Stimulated activated naive CD4-positive, alpha-beta T cell (primary cell): Measurements from ENCODE around the gene ITGA8.
"Not testable (repeated sequence)": the region's sequence is repeated elsewhere in the genome, so short reads cannot be mapped to it uniquely, and the experiment has no call there.

ENCODE experiments used
- DNase-seq, 6 experiments: peaks; one replicate each; lab custom pipeline; 2025; lab: John Stamatoyannopoulos, UW

ITGA8 gene

DNA sequence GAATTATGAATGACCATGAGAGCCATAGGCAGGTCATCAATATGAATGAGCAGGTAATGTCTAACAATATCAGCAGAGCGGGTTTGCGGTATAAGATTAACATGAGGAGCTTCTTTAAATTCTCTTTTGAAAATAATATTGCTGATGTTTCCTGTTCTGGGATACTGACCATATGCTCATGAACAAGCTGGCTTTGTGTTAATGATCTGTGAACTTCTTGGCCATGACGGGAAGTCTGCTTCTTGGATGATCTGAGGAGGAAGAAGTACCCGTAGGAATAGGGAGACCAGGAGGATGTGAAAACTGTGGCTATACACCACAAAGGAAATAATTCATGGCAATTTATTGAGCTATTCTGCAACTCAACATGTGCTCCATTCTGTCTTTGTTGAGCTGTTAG is 38.6 kb downstream of the ITGA8 start:
- no peak for DNase-seq

DNA sequence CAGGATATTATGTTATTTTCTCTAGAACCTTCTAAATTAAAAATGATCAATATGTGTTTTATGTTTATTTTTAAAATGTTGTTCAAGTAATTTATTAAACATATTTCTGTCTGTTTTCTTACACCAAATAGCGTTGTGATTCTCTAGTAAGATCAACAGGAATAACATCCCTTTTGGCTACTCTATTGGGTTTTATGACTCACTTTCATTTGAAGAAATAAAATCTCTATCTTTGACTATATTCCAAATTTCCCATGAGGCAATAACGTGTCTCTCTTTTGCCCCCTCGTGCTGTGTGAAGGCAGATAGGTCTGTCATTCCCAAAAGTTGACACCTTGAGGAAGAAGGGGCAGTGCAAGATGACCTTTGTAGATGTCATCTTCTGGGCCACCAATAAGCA is 40.9 kb downstream of the ITGA8 start:
- DNase-seq, result no peak

DNA sequence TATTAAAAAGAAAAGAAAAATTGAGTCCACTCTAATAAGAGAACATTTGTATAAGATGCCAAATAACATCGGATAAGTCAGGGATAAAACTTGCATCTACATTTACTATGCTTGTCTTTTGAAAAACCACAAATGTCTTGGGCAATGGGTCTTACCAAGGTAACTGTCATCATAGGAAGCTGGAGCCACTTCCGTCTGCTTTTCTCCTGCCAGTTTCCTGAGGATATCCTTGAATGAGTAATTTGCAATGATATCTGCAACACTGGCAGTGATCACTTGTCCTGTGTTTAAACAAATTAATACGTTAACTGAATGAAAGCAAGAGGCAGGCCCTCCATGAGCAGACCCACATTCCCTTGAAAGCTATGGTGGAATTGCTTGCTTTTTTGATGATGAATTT is 47.3 kb downstream of the ITGA8 start:
- DNase-seq, result no peak

DNA sequence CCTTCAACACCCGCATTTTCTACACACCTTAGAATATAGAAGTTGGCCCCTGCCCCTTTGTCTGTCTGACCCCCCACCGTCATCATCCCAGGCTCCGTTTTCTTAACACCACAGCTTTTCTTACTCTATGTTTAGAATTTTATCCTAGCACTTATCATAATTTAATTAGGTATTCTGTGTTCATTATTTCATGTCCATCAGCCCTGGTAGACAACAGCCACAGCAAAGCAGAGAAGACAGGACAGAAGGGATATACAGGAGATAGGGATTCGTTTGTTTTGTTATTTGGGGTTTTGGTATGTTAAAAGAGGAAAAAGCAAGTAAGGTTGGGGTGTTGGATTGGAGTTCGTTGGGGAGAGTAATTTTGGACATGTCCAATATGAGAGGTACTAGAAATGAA is 48.8 kb downstream of the ITGA8 start:
- DNase-seq, result no peak

DNA sequence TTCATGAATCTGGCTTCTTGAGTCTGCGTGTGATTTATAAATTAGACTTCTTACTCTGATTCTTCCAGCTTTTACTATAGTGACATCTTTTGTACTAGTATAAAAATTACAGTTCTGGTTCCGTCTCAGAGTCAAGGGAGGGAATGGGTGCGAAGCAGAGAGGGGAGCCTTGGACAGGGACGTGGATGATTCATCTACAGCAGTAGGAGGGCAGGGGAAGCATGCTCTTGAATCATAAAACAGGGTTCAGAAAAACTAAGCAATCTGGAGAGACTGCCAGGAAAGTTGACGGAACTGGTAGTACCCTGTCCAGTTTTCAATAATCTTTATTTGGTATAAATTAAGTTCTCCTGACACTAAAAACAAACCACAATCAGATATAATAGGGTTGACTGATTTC is 58.1 kb downstream of the ITGA8 start:
- no peak for DNase-seq

DNA sequence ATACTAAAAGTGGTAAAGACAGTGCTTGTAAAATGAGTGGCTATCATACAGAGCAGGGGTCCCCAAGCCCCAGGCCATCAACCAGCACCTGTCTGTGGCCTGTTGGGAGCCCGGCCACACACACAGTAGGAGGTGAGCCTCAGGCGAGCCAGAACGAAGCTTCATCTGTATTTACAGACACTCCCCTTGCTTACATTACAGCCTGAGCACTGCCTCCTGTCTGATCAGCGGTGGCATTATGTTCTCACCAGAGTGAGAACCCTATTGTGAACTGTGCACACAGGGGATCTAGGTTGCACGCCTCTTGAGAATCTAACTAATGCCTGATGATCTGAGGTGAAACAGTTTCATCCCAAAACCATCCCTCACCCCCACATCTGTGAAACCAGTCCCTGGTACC is 58.7 kb downstream of the ITGA8 start:
- DNase-seq, result no peak

DNA sequence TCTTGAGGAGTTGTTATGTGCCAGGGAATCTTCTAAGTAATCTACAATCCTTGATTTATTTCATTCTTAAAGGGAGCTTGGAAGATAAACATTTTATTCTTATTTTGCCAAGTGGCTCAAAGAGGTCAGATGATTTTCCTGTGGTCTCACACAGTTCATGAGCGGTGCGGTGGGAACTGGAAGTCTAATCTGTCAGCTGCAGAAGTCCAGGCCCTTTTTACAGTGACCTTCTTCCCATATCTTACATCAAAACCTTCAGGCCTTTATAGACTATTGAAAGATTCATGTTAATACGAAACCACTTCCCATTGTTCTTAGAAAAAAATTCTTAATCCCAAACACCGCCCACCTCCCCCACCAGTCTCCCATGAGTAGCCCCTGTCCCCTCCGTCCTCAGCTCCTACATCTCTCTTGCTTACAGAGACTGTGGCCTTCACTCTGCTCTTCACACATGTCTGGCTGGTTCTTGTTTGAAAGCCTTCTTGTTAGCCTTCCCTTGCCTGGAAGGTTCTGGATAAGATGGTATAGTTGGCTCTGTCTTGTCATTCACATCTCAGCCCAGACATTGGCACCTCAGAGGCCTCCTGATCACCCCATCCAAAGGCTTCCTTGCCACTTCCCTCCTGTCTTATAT is 61.5 kb downstream of the ITGA8 start:
- DNase-seq, result no peak

DNA sequence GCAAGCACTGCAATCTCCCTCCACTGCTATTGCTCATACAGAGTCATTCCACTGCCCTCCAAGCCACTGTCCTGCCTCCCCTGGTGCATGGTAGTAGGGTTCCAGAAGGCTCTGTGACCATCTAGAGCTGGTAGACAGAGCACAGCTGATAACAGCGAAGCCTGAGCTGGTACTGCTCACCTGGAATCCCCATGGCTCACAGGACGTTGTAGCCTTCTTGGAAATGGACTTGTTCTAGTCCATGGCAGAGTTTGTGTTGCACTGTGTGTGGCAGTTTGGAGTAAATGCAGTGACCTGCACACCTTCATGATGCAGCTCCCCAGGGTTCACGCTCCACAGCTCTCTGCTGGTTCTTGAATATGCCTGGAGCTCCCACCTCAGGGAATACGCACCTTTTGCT is 67.0 kb downstream of the ITGA8 start:
- DNase-seq, result no peak

DNA sequence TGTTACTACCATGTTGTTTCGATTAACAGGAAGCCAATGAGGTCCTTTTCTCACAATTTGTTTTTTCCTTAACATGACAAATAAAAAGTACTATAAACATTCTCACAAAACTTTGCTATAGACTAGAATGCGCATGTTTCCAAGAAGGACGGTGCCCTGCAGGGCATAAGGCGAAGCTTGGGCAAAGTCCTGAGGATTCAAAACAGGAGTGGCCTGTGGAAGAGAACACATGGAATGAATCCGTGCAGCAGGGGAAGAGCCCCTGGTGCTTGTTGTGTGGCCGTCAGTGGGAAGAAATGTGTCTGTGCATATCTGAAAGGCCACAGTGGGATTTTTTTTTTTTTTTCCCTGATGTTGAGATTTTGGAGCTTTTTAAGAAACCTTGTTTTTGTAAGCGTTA is 67.6 kb downstream of the ITGA8 start:
- no peak for DNase-seq

DNA sequence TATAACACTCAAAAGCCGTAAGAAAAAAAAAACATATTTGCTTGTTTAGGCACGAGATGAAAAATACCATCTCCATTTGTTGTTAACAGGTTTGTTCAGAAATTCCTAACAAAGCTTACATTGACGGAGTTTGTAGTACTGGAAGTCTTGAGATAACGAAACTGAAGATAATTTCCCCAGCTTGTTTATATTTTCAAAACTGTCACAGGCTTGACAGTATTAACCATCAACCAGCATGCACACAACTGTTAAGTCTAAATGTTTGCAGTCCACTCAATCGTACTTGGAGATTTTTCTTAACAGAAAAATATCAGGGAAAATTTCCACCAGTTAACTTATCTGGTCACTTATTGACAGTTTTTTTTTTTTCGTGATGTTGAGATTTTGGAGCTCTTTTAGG is 68.5 kb downstream of the ITGA8 start:
- no peak for DNase-seq

DNA sequence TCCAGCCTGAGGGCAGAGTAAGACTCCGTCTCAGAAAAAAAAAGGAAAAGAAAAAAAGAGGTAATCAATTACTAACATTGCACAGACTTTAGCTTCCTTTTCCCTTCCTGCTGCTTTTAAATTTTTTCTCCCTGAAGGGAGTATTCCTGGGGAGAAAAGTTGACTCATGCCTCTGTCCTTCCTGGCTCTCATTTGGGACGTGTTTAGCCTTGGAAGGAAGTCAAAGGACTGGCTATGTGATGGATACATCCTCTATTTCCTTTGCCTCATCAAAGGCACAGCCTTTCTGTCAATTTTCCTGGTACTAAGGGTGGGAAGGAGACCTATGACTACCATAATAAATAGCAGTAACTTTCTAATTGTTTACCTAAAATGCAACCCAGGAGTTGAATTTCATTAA is 77.6 kb downstream of the ITGA8 start:
- DNase-seq, result no peak

DNA sequence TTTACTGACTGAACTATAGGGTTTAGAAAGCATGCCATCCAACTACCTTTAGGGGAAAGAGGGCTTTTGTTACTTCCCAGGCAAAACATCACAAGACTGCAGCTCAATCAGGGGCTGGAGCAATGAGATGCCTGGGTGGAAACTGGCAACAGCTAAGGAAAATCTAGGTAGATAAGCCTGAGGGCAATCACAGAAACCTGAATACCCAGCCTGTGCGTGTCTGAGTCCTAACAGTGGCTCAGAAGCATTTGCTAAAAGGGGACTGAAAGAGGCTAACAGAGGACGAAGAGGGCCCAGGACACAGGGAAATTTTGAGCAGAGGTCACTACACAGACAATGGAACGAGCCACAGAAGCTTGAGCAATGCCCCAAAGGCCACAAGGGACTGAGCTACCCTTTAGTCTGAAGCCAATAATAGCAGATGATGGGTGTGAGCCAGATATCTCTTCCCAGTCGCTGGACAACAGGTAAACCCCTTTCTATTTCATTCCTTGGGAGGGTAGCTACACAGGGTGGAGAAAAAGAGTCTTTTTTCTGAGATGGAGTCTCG is 79.1 kb downstream of the ITGA8 start:
- DNase-seq, result no peak

DNA sequence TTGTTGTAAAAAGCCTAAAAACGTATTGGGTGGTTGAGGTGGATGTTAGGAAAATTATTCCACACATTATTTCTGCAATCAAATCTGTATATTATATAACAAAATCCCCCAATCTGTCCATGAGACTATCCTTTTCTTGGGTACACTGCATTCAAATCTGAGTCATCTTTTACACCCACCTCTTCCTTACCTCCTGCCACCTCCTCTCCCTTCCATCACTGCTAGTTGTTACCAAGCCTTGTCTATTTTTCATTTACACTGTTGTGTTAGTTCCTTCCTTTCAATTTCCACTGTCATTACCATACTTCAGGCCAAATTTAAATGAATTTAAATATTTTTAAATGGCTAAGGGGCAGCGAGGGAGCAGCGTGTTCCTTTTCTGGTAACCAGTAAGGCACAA is 83.3 kb downstream of the ITGA8 start:
- no peak for DNase-seq

DNA sequence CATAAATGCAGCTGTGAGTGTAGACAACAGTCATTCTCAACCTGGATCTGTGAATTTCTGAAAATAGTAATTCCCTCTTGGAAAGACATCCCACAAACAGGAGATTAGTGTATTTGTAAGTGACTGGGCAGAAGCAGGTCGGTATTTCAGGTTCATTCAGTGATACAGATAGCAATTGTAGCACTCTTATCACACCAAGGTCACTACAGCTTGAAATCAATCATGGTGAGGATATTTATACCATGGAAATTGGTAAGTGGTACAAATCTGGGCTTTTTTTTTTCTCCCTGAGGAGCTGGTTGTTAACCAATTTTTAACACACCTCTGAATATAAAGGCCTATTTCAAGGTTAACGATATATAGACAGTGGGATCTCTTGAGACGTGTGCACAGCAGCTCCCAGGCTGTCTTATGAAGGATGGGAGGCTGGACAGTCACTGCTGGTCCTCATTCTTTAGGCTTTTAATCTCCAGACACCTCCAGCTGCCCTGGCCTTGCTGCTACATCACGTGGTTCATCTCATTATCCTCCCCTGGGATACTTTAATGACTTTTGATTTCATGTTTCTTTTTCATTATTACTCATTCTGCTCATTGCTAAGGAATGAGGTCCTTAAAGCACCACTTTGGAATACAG is 87.1 kb downstream of the ITGA8 start:
- DNase-seq, result no peak

DNA sequence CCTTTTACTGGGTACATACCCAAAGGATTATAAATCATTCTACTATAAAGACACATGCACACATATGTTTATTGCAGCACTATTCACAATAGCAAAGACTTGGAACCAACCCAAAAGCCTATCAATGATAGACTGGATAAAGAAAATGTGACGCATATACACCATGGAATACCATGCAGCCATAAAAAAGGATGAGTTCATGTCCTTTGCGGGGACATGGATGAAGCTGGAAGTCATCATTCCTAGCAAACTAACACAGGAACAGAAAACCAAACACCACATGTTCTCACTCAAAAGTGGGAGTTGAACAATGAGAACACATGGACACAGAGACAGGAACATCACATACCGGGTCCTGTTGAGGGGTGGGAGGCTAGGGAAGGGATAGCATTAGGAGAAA is 88.5 kb downstream of the ITGA8 start:
- DNase-seq, result not testable (repeated sequence)

DNA sequence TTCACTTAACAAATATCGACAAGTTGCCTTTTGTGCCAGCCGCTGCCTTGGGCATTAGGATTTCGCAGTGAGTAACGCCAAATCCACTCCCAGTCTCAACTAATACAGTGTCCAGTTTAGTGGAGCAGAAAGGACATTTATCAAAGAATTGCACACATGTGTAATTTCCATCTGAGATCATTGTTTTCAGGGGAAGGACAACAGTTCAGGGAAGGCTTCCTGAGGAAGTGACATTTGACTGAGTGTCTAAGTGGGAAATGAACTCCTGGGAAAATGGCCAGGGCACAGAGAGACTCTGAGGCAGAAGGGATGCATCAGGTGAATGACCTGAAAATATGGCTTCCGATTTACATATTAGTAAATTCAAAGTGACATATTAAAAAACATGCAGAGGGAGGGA is 89.4 kb downstream of the ITGA8 start:
- no peak for DNase-seq

DNA sequence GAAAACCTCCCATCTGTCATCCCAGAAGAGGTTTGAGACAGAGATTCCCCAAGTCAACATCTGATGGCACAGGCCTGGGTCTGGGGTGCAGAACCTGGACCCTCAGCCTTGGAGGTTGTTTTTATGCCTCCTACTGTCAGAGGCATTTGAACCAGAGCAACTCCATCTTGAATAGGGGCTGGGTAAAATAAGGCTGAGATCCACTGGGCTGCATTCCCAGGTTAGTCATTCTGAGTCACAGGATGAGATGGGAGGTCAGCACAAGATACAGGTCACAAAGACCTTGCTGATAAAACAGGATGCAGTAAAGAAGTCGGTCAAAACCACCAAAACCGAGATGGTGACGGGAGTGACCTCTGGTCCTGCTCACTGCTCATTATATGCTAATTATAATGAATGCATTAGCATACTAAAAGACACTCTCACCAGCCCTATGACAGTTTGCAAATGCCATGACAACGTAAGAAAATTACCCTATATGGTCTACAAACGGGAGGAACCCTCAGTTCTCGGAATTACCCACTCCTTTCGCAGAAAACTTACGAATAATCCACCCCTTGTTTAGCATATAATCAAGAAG is 92.0 kb downstream of the ITGA8 start:
- no peak for DNase-seq

DNA sequence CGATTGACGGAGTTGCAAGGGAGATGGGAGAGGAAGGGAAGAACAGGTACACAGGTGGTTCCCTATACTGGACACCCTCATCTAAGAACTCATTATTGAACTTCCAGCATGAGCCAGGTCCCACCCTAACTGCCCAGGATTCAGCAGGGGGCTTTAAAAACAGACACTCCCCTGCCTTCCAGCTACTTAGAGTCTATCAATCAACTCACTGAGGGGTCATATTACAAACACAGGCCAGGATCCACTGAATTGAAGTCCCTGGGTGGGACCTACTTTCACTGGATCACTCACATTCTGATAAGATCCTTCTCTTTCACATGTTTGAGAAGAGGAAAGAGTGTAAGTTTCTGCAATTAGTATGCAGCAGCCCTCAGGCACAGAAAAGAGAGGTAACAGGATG is 92.8 kb downstream of the ITGA8 start:
- no peak for DNase-seq

DNA sequence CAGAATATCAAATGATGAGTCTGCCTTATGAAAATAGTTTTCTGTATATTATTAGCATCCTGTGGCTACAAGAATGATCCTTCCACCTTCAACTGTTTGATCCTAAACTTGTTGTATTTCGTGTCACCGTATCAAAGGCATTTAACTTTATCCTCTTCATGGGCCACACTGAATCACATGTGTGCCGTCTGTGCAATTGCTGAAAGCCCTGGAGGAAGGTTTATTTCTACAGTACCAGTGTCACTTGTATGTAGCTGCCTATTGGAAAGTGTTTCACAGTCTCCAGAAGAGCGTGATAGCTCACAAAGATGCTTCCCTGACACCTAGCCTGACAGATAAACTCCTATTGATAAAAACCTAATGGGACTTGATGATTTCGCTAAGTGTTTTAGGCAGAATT is 94.5 kb downstream of the ITGA8 start:
- DNase-seq, result no peak

DNA sequence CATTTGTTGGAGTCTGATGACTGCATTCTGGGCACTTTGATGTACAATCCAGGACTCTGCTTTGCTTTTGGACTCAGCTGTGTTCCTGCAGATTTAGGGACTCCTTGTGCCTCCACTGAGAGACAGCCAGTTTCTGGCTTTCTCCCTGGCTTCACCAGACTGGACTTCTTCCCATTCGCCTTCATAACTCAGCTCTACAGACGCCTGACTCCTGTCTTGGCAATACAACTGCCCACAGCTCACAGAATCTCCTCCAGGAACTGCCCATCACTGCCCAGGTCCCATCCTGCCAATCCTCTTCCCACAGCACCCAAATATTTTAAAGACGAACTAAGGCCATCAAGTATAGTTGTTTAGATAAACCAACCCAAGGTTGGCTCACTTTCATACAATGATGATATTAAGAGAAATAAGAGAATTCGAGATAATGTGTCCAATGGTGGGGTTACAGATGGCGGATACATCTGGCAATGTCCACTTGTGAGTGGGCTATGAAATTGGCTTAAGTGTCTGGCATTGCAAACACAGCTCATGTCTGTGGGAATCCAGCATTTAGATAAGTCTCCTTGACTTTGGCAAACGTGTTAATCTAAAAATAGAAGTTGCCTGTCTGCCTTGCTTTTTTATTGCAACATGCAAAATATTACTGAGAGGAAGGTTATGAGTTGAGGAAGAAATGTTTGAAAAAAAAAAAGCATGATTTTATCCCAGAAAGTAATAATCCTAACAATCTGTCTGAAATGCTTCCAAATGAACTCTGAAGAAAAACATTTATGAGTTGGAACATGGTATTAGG is 95.1 kb downstream of the ITGA8 start:
- DNase-seq, result no peak

DNA sequence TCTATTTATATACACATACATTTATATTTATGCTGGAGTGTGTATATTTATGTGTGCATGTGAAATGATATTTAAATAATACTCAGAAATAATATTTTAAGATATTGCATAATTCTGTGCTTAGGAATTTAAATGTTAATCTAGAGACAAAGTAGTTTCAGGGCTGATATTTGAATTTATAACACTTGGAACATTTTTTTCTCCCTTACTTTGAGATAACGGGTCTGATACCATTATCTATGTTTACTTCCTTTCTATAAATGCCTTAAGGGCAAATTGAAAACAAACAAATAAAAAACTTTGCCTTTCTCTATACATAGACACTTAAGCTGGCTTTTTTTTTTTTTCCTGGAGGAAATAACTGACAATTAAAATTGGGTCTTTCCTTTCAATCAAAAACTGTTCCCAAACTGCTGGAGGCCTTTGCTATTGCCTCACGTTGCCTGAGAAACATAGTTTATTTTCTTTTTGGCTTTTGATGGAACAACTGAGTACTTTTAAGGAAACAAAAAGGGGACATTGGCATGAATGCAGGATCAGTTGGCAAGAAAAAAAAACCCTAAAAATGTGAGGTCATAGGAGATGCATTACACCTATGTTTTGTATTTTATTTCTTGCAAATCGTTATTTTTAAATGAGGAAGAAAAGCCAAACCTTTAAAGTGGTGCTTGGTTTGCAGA is 98.7 kb downstream of the ITGA8 start:
- no peak for DNase-seq

DNA sequence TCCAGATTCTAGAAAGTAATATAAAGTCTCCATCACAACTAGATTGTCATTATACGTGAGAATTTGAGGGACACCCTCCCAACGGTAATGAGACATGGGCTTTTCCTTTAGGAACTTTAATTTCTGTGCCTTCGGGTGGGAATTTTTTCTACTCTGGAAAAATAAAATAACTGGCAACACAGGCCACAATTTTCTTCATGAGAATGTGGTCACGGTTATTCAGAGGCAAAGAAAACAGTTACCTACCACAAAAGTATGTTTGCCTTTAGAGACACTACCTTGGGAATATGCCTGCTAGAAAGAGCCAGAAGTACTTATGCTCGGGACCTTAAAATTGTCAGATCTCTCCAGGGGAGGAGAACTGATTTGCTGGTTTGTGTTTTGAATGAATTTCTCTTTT is 99.4 kb downstream of the ITGA8 start:
- no peak for DNase-seq
